Prostate gland (tissue), 2 donors: ENCODE measurements around the gene RAB3B.

Source experiments
- POLR2A ChIP-seq: fragments of 450-650 bp; IDR thresholded peaks from one replicate; pipeline ENCODE4 v1.6.1; 2016; ENCODE audit warnings: antibody characterized with exemption, mild to moderate bottlenecking
- POLR2AphosphoS5 ChIP-seq: sonication (generic); formaldehyde crosslinking; IDR thresholded peaks from one replicate; pipeline ENCODE4 v1.6.1; 2017; ENCODE audit warnings: antibody characterized with exemption
- TF ChIP-seq, protein P1 (sequence below), 4 experiments: fragments of 200-600 bp in 2 of 4; fragments of 450-650 bp in 2 of 4; sonication (generic) in 2 of 4; IDR thresholded peaks; 1 replicate in 3 of 4; 2 replicates in 1 of 4; pipeline ENCODE4 v1.5.1; 2016 to 2019; ENCODE audit warnings: antibody characterized with exemption in 4 of 4, mild to moderate bottlenecking in 2 of 4, moderate library complexity in 2 of 4

DNA sequence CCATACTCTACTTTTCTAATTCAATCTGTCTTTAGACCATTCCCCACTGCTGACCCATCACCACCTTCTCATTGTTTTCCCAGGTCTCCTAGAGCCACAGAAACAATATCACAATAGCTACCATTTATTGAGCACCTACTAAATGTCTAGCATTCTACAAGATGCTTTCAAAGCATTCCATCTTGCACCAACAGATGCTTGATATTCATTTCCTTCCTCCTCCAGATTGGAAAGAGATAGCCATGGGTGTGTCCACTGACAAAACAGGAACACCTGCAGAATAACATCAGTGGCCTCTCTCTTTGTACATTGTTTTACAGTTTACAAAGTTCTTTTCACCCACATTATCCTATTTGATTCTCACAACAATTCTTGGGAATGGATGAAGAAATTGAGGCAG lies 2.2 kb downstream of the RAB3B start:
- TF ChIP-seq, protein P1, sequence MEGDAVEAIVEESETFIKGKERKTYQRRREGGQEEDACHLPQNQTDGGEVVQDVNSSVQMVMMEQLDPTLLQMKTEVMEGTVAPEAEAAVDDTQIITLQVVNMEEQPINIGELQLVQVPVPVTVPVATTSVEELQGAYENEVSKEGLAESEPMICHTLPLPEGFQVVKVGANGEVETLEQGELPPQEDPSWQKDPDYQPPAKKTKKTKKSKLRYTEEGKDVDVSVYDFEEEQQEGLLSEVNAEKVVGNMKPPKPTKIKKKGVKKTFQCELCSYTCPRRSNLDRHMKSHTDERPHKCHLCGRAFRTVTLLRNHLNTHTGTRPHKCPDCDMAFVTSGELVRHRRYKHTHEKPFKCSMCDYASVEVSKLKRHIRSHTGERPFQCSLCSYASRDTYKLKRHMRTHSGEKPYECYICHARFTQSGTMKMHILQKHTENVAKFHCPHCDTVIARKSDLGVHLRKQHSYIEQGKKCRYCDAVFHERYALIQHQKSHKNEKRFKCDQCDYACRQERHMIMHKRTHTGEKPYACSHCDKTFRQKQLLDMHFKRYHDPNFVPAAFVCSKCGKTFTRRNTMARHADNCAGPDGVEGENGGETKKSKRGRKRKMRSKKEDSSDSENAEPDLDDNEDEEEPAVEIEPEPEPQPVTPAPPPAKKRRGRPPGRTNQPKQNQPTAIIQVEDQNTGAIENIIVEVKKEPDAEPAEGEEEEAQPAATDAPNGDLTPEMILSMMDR (IDR thresholded peaks at IDR 0.05) = no peak
- TF ChIP-seq POLR2A = no peak
- TF ChIP-seq POLR2AphosphoS5 = no peak
